ENCODE data around the gene PRDM16.

PRDM16 gene

DNA sequence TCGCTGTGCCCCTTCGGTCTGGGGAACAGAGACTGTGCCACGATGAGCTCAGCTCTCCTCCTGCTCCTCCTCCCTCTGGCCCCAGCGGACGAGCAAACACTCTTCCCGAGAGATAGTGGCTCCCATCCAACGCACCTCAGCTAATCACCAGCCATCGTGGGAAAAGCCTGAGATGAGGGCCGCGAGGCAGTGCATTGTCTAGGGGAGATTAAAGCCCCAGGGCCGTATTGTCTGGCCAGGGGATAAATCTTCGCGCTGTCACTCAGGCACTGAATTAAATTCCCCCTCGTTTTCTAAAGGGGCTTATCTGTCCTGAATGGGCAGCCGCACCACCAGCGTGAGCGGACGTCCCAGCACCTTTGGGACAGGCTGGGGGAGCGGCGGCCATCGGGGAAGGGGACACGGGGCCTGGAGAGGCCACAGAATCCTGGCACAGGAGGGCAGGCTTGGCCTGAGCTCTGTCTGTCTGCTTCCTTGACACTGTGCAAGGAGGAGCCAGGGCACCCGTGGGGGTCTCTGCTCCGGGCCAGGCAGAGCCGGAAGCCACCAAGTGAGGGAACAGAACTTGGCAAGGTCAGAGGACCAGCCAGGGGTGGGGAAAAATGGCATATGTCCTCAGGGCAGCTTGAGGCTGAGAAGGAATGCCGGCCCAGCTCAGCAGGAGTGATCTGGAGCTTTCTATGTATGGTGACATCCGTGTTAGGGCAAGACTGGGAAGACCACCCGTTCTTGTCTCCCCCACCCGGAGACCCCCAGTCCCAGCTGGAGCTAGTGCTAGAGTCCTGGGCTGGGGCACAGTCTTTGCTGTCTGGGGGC is 32.3 kb downstream of the PRDM16 start:
- H3K27me3 ChIP-seq, result peaks cover 56% of the 10 kb centered on the region
- H3K27ac ChIP-seq, result no peak overlapping the region

GRCh38 chr1:3102641-3103040 is 33.6 kb downstream of the PRDM16 start:
- Histone ChIP-seq H3K36me3 (no peaks in the 10 kb centered on the region), H3K27me3 (peaks cover 47% of the 10 kb centered on the region), H3K4me1 (peaks cover 22% of the 10 kb centered on the region), H4K20me1 (peaks cover 27% of the 10 kb centered on the region; the same call in 1 of the 2 replicates), H3K4me2 (peak overlapping the region; percentile 28; the same call in 1 of the 2 replicates), H3K9ac (no peak overlapping the region), H3K4me3 (no peak overlapping the region), H3K9me3 (peaks cover under 1% of the 10 kb centered on the region), H3K27ac (no peak overlapping the region)
- TF ChIP-seq Cebpa-rat (IDR thresholded peaks at IDR 0.05), result no peak

More for the DNA sequence above, 32.3 kb downstream of the PRDM16 start:
- TF ChIP-seq Cebpa-rat (IDR thresholded peaks at IDR 0.05), result no peak
- Histone ChIP-seq H3K4me1 (peaks cover 34% of the 10 kb centered on the region), H4K20me1 (peaks cover 40% of the 10 kb centered on the region; the same call in 1 of the 2 replicates), H3K9me3 (no peaks in the 10 kb centered on the region), H3K4me3 (no peak overlapping the region), H3K9ac (no peak overlapping the region), H3K4me2 (no peak overlapping the region), H3K36me3 (no peaks in the 10 kb centered on the region)

DNA sequence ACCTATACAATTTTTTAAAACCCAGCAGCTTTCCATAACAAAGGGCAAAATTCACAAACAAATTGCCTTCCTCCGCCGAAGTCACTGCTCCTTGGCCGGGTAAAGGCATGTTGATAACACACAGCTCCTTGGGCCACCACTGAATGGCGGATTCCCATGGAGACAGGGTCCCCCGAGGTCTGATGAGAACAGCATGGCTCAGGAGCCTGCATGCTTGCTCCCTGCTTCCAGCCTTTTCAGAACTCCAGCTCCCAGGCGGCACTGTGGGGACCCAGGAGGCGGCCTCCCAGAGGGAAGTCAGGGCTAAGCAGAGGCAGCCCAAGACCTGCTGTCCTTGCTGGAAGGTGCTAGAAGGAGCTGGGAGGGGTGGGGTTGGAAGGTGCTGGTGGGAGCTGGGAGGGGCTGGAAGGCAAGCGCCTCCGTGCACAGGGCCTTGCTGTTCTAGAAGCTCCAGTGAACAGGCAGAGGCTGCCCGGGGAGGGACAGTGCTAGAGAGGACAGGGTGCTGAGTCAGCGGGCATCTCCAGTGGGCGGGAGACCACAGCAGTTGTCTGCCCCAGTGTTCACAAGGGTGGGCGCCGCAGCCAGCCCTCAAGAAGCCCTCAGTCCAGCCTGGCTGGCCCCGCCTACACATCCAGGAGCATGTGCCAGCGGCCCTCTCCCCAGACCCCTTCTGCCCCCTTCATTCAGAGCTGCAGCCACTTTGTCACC is 35.1 kb downstream of the PRDM16 start:
- peaks cover 12% of the 10 kb centered on the region; the same call in 1 of the 2 replicates for H4K20me1 ChIP-seq
- no peak overlapping the region for H3K9ac ChIP-seq
- H3K27ac ChIP-seq, result no peak overlapping the region
- no peak overlapping the region for H3K4me3 ChIP-seq
- TF ChIP-seq Cebpa-rat (IDR thresholded peaks at IDR 0.05), result no peak
- no peaks in the 10 kb centered on the region for H3K36me3 ChIP-seq
- H3K4me1 ChIP-seq, result peaks cover 21% of the 10 kb centered on the region
- H3K9me3 ChIP-seq, result peaks cover 9% of the 10 kb centered on the region
- H3K27me3 ChIP-seq, result peaks cover 44% of the 10 kb centered on the region
- H3K4me2 ChIP-seq, result no peak overlapping the region

DNA sequence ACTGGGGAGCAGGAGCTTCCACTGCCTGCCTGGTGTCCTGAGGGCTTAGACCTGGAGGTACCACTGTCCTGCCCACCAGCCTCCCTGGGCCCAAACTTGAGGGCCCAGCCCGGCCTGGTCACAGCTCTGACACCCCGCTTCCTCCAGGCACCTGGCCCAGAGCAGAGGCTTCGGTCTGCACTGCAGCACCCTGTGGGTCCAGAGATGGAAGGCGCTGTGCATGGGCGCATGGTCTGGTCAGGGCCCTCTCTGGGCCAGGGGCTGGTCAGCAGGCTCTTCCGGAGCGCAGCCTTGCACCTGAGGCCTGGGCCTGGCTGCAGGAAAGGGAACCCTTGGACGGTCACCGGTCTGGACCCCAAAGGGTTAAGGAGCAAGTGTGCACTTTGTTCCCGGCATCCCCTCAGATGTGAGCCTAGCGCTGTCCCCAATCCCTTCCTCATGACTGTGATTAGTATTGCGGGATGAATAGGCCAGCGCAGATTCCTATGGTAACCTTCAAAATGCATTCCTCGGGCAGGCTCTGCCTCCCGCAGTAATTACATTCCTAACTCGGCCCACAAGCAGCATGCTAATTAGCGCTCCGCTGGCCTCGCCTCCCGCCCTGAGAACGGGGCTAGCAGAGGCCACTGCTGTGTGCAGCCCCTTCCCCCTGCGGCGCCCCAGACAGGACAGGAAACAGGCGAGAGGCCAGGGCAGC is 36.3 kb downstream of the PRDM16 start:
- H3K36me3 ChIP-seq, result no peaks in the 10 kb centered on the region
- H3K27me3 ChIP-seq, result peaks cover 41% of the 10 kb centered on the region
- H3K4me1 ChIP-seq, result peaks cover 33% of the 10 kb centered on the region
- H3K9me3 ChIP-seq, result peaks cover 9% of the 10 kb centered on the region
- H3K9ac ChIP-seq, result no peak overlapping the region
- H3K4me3 ChIP-seq, result no peak overlapping the region
- H3K4me2 ChIP-seq, result no peak overlapping the region
- H4K20me1 ChIP-seq, result peaks cover 11% of the 10 kb centered on the region; the same call in 1 of the 2 replicates
- no peak for TF ChIP-seq Cebpa-rat (IDR thresholded peaks at IDR 0.05)
- H3K27ac ChIP-seq, result no peak overlapping the region

- no peak for TF ChIP-seq Cebpa-rat (IDR thresholded peaks at IDR 0.05)
- peaks cover 9% of the 10 kb centered on the region for H3K9me3 ChIP-seq
- peaks cover 11% of the 10 kb centered on the region; the same call in 1 of the 2 replicates for H4K20me1 ChIP-seq
- no peaks in the 10 kb centered on the region for H3K36me3 ChIP-seq
- no peak overlapping the region for H3K9ac ChIP-seq
- H3K4me2 ChIP-seq, result no peak overlapping the region
- no peak overlapping the region for H3K4me3 ChIP-seq
- H3K4me1 ChIP-seq, result peaks cover 41% of the 10 kb centered on the region
- peaks cover 41% of the 10 kb centered on the region for H3K27me3 ChIP-seq
- H3K27ac ChIP-seq, result no peak overlapping the region
Observed at GRCh38 chr1:3106216-3106615, 37.2 kb downstream of the PRDM16 start.

- Histone ChIP-seq H3K9me3 (peaks cover 9% of the 10 kb centered on the region), H4K20me1 (peaks cover 5% of the 10 kb centered on the region; the same call in 1 of the 2 replicates), H3K27ac (no peak overlapping the region), H3K27me3 (peaks cover 40% of the 10 kb centered on the region), H3K4me2 (no peak overlapping the region), H3K4me3 (no peak overlapping the region), H3K9ac (no peak overlapping the region), H3K4me1 (peaks cover 41% of the 10 kb centered on the region), H3K36me3 (no peaks in the 10 kb centered on the region)
- TF ChIP-seq Cebpa-rat (IDR thresholded peaks at IDR 0.05), result no peak
Observed at GRCh38 chr1:3107201-3107600, 38.2 kb downstream of the PRDM16 start.

- Histone ChIP-seq H3K4me3 (no peak overlapping the region), H3K4me2 (peak overlapping the region; percentile 65), H4K20me1 (no peaks in the 10 kb centered on the region), H3K9me3 (peaks cover 9% of the 10 kb centered on the region), H3K27ac (peak overlapping the region; percentile 40; the same call in 1 of the 2 replicates), H3K4me1 (peaks cover 30% of the 10 kb centered on the region), H3K9ac (no peak overlapping the region), H3K36me3 (no peaks in the 10 kb centered on the region), H3K27me3 (peaks cover 32% of the 10 kb centered on the region)
- TF ChIP-seq Cebpa-rat (IDR thresholded peaks at IDR 0.05), result no peak
Observed at GRCh38 chr1:3109355-3109754, 40.4 kb downstream of the PRDM16 start.

DNA sequence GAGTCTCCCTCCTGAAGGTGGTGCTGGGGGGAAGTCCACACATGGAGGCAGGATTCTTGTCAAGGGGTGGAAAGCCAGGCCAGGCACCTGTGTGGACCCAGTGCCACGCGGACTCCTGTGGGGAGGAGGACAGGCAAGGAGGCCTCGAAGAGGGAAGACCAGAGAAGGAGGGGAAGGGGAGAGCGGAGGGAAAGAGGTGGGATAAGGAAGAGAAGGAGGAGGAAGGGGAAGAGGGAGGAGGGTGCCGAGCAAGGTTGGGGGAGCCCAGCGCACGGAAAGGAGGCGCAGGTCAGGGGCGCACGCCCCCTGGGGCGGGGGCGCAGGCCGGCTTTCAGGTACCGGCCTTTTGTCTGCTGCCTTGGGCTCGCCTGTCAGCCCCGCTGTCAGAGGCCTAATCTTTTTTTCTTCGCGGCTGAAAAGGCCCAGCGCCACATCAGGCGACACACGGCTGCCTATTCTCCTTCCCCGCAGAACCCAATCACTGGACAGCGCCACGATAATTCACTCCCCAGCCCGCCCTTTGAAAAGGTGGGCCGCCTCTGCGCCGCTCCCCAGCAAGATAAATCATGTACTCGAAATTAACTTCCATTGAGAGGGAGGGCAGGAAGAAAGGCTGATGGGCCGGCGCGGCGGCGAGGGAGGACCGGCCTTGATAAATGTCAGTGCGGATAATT is 42.5 kb downstream of the PRDM16 start:
- Histone ChIP-seq H3K9me3 (peaks cover 9% of the 10 kb centered on the region), H4K20me1 (no peaks in the 10 kb centered on the region), H3K4me3 (no peak overlapping the region), H3K4me2 (no peak overlapping the region), H3K36me3 (no peaks in the 10 kb centered on the region), H3K4me1 (peaks cover 30% of the 10 kb centered on the region), H3K27ac (no peak overlapping the region), H3K9ac (no peak overlapping the region), H3K27me3 (peaks cover 32% of the 10 kb centered on the region)
- TF ChIP-seq Cebpa-rat (IDR thresholded peaks at IDR 0.05), result no peak

GRCh38 chr1:3112526-3112925 is 43.5 kb downstream of the PRDM16 start:
- Histone ChIP-seq H3K27ac (no peak overlapping the region), H3K36me3 (no peaks in the 10 kb centered on the region), H3K9ac (no peak overlapping the region), H3K4me3 (no peak overlapping the region), H3K9me3 (peaks cover 9% of the 10 kb centered on the region), H3K4me2 (no peak overlapping the region), H3K27me3 (peaks cover 29% of the 10 kb centered on the region), H3K4me1 (peaks cover 30% of the 10 kb centered on the region), H4K20me1 (no peaks in the 10 kb centered on the region)
- no peak for TF ChIP-seq Cebpa-rat (IDR thresholded peaks at IDR 0.05)

Measured in BLaER1 (cell line).